HEK293 (cell line): ENCODE results near the gene STAT2.
A peak's percentile ranks its signal among the peaks of the same experiment; 100 is the strongest.

Experiments used
- CTCF ChIA-PET: fragments of 350-600 bp; formaldehyde crosslinking; extraction: SDS; loops from one replicate; lab custom pipeline; 2021; ENCODE audit warnings: antibody characterized with exemption; lab: Yijun Ruan, JAX
- POLR2A ChIA-PET: fragments of 300-600 bp; formaldehyde crosslinking; extraction: SDS; loops from one replicate; lab custom pipeline; 2020; ENCODE audit warnings: antibody characterized with exemption, inconsistent platforms; lab: Yijun Ruan, JAX
- H3K27ac ChIP-seq: fragments of 200-500 bp; sonication (Bioruptor generic); 2 replicates; pipeline ENCODE4 v1.5.1; 2014; ENCODE audit warnings: low read depth, low read length, control low read depth, inconsistent platforms; ENCODE audit errors: extremely low read depth
- H3K36me3 ChIP-seq, 2 experiments: fragments of 200-500 bp in 1 of 2; sonication (Bioruptor generic) in 1 of 2; 1 replicate in 1 of 2; 2 replicates in 1 of 2; pipeline ENCODE4 v1.5.1; 2014 to 2017; ENCODE audit warnings: inconsistent platforms in 2 of 2, low read length in 2 of 2; ENCODE audit not compliant: control insufficient read depth in 2 of 2, insufficient read depth in 1 of 2
- H3K4me1 ChIP-seq: fragments of 200-500 bp; sonication (Bioruptor generic); 2 replicates; pipeline ENCODE4 v1.5.1; 2014; ENCODE audit warnings: mild to moderate bottlenecking, low read length, inconsistent platforms; ENCODE audit not compliant: control insufficient read depth, insufficient read depth
- H3K4me3 ChIP-seq: 2 replicates; pipeline ENCODE4 v1.5.1; 2011; ENCODE audit warnings: low read depth, mild to moderate bottlenecking, control low read depth, low read length, moderate library complexity
- H3K9me3 ChIP-seq: fragments of 200-500 bp; sonication (Bioruptor generic); 2 replicates; pipeline ENCODE4 v1.5.1; 2014; ENCODE audit warnings: low read depth, low read length, inconsistent platforms; ENCODE audit not compliant: control insufficient read depth, insufficient read depth
- FEZF1 ChIP-seq: fragments of 450-650 bp; formaldehyde crosslinking; IDR thresholded peaks from 2 replicates; pipeline ENCODE4 v1.5.1; 2016; ENCODE audit warnings: missing biosample characterization, missing genetic modification characterization
- ZBTB20 ChIP-seq: fragments of 450-650 bp; formaldehyde crosslinking; IDR thresholded peaks from 2 replicates; pipeline ENCODE4 v1.5.1; 2016; ENCODE audit warnings: missing biosample characterization, missing genetic modification characterization
- ZFP37 ChIP-seq: fragments of 450-650 bp; formaldehyde crosslinking; IDR thresholded peaks from 2 replicates; pipeline ENCODE4 v1.5.1; 2016; ENCODE audit warnings: missing biosample characterization, missing genetic modification characterization
- ZNF221 ChIP-seq: fragments of 450-650 bp; formaldehyde crosslinking; IDR thresholded peaks from 2 replicates; pipeline ENCODE4 v1.5.1; 2017; ENCODE audit warnings: missing biosample characterization, missing genetic modification characterization, borderline replicate concordance
- ZNF274 ChIP-seq, 2 experiments: fragments of 200-500 bp in 1 of 2; fragments of 450-650 bp in 1 of 2; sonication (Bioruptor generic) in 1 of 2; formaldehyde crosslinking in 1 of 2; IDR thresholded peaks; 2 replicates each; pipeline versions ENCODE4 v1.5.1 to v1.6.1; 2014 to 2016; ENCODE audit warnings: borderline replicate concordance in 1 of 2, inconsistent platforms in 1 of 2, low read length in 1 of 2, missing biosample characterization in 1 of 2, missing genetic modification characterization in 1 of 2
- ZNF335 ChIP-seq: fragments of 450-650 bp; formaldehyde crosslinking; conservative IDR thresholded peaks from 2 replicates; pipeline ENCODE4 v1.5.1; 2016; ENCODE audit warnings: missing biosample characterization, missing genetic modification characterization
- ZNF341 ChIP-seq: fragments of 450-650 bp; formaldehyde crosslinking; IDR thresholded peaks from 2 replicates; pipeline ENCODE4; 2016; ENCODE audit warnings: low read depth, missing biosample characterization, missing genetic modification characterization
- ZNF530 ChIP-seq: fragments of 450-650 bp; formaldehyde crosslinking; IDR thresholded peaks from 2 replicates; pipeline ENCODE4 v1.5.1; 2016; ENCODE audit warnings: low read depth, missing biosample characterization, missing genetic modification characterization
- ZNF658 ChIP-seq: fragments of 450-650 bp; formaldehyde crosslinking; IDR thresholded peaks from 2 replicates; pipeline ENCODE4; 2016; ENCODE audit warnings: missing biosample characterization, missing genetic modification characterization
- ZNF776 ChIP-seq: fragments of 450-650 bp; formaldehyde crosslinking; IDR thresholded peaks from 2 replicates; pipeline ENCODE4 v1.5.0; 2017; ENCODE audit warnings: missing biosample characterization, missing genetic modification characterization, borderline replicate concordance
- ZXDB ChIP-seq: fragments of 450-650 bp; formaldehyde crosslinking; IDR thresholded peaks from 2 replicates; pipeline ENCODE4 v1.5.1; 2016; ENCODE audit warnings: missing biosample characterization, missing genetic modification characterization
- TF ChIP-seq, protein P1 (sequence below): fragments of 450-650 bp; formaldehyde crosslinking; IDR thresholded peaks from 2 replicates; pipeline ENCODE4 v1.5.1; 2017; ENCODE audit warnings: missing biosample characterization, mild to moderate bottlenecking, missing genetic modification characterization, moderate library complexity

The STAT2 gene

GRCh38 chr12:56366948-56367347 lies 7.0 kb upstream of the STAT2 start (continued):
- TF ChIP-seq, protein P1, sequence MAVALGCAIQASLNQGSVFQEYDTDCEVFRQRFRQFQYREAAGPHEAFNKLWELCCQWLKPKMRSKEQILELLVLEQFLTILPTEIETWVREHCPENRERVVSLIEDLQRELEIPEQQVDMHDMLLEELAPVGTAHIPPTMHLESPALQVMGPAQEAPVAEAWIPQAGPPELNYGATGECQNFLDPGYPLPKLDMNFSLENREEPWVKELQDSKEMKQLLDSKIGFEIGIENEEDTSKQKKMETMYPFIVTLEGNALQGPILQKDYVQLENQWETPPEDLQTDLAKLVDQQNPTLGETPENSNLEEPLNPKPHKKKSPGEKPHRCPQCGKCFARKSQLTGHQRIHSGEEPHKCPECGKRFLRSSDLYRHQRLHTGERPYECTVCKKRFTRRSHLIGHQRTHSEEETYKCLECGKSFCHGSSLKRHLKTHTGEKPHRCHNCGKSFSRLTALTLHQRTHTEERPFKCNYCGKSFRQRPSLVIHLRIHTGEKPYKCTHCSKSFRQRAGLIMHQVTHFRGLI (tag by site-specific recombination), result no peak
- no peak for TF ChIP-seq ZNF530

GRCh38 chr12:56362130-56363059 lies 2.5 kb upstream of the STAT2 start, which contains the start of gene APOF:
APOF (minus strand) TSS chr12:56362857; CDS start chr12:56362745, 112 bp downstream.
- Histone ChIP-seq H3K36me3 (no peaks in the 10 kb centered on the region), H3K27ac (no peak within 1 kb of the TSS), H3K9me3 (no peaks in the 10 kb centered on the region), H3K4me1 (no peaks in the 10 kb centered on the region; the same call in 1 of the 2 replicates), H3K4me3 (no peak within 1 kb of the TSS)
- no peak for TF ChIP-seq ZXDB (tag by site-specific recombination)
- CTCF ChIA-PET, result interaction anchor here (0.6 to 1.6 kb wide), 2 partner anchors 102 to 300 kb away, joined by 4 read pairs; no protein-coding TSS in a partner anchor
- POLR2A ChIA-PET, result interaction anchor here (0.6 to 1.4 kb wide), 2 partner anchors 87 to 370 kb away, joined by 3 read pairs; partner anchors contain the start of gene TIMELESS

DNA sequence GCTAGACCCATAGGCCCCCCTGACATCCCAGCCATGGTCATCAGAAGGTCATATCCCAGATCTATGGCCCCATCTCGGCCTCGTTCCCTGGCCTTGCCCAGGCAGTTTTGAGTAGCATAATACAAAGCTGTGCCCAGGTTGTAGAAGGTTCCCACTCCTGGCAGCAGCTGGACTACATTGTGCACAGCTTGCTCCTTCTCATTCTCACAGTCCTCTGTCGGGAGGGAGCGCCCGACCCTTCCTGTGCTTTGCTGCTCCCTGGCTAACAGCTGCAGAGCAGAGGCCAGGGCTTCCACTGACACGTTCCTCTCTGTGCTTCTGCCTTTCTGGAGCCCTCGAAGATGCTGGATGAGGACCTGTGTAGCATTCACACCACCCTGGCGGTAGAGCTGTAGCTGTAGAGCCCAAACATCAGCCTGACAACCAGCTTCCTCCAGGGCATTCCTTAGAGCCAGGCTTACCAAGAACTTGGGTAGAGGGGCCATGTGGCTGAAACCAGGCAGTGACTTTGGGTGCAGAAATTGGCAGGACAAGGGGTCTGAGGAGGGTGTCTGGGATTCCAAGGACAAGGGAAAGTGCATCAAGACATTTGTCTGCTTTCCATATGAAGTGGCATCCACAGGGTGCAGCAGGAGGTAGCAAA lies 1.7 kb upstream of the STAT2 start:
- POLR2A ChIA-PET, result interaction anchor here (0.6 kb wide), 1 partner anchor 370 kb away, joined by 3 read pairs; no protein-coding TSS in a partner anchor

DNA sequence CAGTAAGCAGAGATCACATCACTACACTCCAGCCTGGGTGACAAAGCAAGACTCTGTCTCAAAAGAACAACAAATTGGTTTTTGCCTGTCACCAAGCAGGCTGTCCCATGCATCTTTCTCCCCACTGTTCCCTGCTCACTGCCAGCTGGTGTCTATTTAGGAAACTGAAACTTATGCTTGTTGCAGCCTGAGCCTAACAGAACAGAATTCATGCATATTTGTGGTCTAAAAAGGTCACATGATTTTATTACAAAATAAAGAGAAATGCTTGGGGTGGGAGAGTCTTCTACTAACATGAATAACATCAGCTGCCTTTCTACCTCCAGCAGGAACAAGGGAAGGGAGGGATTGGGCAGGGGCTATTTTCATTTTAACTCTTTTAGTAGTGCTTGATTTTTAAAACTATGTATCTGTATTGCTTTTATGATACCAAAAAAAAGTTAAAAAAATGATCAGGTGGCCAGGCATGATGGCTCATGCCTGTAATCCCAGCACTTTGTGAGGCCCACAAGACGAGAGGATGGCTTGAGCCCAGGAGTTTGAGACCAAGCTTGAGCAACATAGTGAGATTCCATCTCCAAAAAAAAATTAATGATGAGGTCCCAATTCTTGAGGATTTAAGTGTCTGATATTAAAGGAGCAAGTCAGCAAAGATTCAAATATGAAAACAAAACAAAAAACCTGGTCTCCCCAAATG lies 923 bp downstream of the STAT2 start:
- peak overlapping the region; percentile 84 for H3K4me3 ChIP-seq
- no peaks in the 10 kb centered on the region; the same call in 1 of the 2 replicates for H3K4me1 ChIP-seq
- H3K36me3 ChIP-seq, result peaks cover 7 to 24% of the 10 kb centered on the region in 2 experiments; a peak in 2 of 3 replicates
- POLR2A ChIA-PET, result interaction anchor here (0.6 to 2.8 kb wide), 23 partner anchors 10 to 276 kb away, joined by 3 to 46 read pairs (median 6); partner anchors contain the start of genes CNPY2, PAN2, RBMS2 and RNF41
- CTCF ChIA-PET, result interaction anchor here (0.5 to 2.0 kb wide), 6 partner anchors 8 to 105 kb away, joined by 3 to 15 read pairs (median 6); partner anchors contain the start of gene CNPY2
- no peaks in the 10 kb centered on the region for H3K9me3 ChIP-seq
- no peak overlapping the region; the same call in 1 of the 2 replicates for H3K27ac ChIP-seq
- TF ChIP-seq ZNF341 (tag by site-specific recombination) (peak; percentile 37; the same call in 1 of the 2 replicates), ZNF776 (no peak), ZBTB20 (tag by site-specific recombination) (peak; percentile 38; the same call in 1 of the 2 replicates), ZFP37 (tag by site-specific recombination) (0 out of 2 replicates have a peak, but pooled peaks have one; percentile 44), ZNF335 (peak; percentile 51; the same call in 1 of the 2 replicates)

More for the DNA sequence above, 1.7 kb upstream of the STAT2 start:
- no peaks in the 10 kb centered on the region for H3K9me3 ChIP-seq
- CTCF ChIA-PET, result interaction anchor here (0.6 to 1.6 kb wide), 4 partner anchors 8 to 299 kb away, joined by 3 to 4 read pairs (median 4); no protein-coding TSS in a partner anchor
- no peak overlapping the region for H3K4me3 ChIP-seq
- no peak overlapping the region for H3K27ac ChIP-seq
- H3K36me3 ChIP-seq, result no peaks in the 10 kb centered on the region
- TF ChIP-seq ZXDB (tag by site-specific recombination) (no peak), ZNF658 (tag by site-specific recombination) (no peak), ZNF274 (IDR thresholded peaks at IDR 0.05; ENCODE audit: low read length) (no peak), ZNF274 (tag by site-specific recombination; IDR thresholded peaks at IDR 0.05; ENCODE audit: borderline replicate concordance) (no peak), FEZF1 (no peak), ZBTB20 (tag by site-specific recombination) (no peak), ZNF221 (tag by site-specific recombination) (no peak)
- no peaks in the 10 kb centered on the region; the same call in 1 of the 2 replicates for H3K4me1 ChIP-seq
